ENCODE data around the gene C14orf132. TPM values are rescaled to one million over a fixed set of nuclear protein-coding genes. Genes with fewer than 3 reads are reported as not detected.

C14orf132 gene
- polyA plus RNA-seq, 1 donor (not counting 4 experiments of a cell fraction or from before 2014, with no cell fraction given) = 1.3 TPM

DNA sequence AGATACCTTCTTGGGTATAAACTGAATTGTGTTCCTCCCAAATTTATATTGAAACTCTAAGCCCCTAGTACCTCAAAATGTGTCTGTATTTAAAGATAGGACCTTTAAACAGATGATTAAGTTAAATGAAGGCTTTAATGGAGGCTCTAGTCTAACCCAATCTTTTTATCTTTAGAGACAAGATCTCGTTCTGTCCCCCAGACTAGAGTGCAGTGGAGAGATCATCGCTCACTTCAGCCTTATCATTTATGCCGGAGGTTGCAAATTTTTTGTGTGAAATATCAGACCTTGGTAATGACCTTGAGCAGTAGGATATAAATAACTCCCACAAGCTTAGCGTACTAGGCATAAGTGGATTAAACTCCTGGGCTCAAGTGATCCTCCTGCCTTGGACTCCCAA lies 81.8 kb downstream of the C14orf132 start:
- FAIRE-seq (no peak), DNase-seq (ENCODE audit: low read depth, low spot score) (no peak)
- Histone ChIP-seq H3K36me3 (ENCODE audit: control insufficient read depth in 2 of 2, extremely low read depth in 1 of 2, insufficient read depth in 2 of 2, low read length in 2 of 2) (no peaks in the 10 kb centered on the region), H3K27ac (ENCODE audit: control insufficient read depth, insufficient read depth, low read length) (no peak overlapping the region), H3K79me2 (ENCODE audit: control insufficient read depth, insufficient read depth, low read length) (no peaks in the 10 kb centered on the region), H3K4me2 (ENCODE audit: control insufficient read depth, extremely low read depth, insufficient read depth, low read depth, low read length) (no peak overlapping the region), H3K9me3 (ENCODE audit: control insufficient read depth, low read depth, low read length) (no peaks in the 10 kb centered on the region), H3K4me3 (ENCODE audit: control insufficient read depth in 2 of 3, extremely low read depth in 1 of 3, insufficient read depth in 2 of 3, low read depth in 1 of 3, low read length in 3 of 3) (no peak overlapping the region), H3K4me1 (ENCODE audit: control insufficient read depth, extremely low read depth, insufficient read depth, low read length) (no peaks in the 10 kb centered on the region), H3K9me1 (ENCODE audit: control insufficient read depth, extremely low read depth, insufficient read depth, low read length) (no peaks in the 10 kb centered on the region), H4K20me1 (ENCODE audit: control insufficient read depth, extremely low read depth, insufficient read depth, low read length) (no peaks in the 10 kb centered on the region), H3K27me3 (ENCODE audit: control insufficient read depth, extremely low read depth, insufficient read depth, low read length) (no peaks in the 10 kb centered on the region), H2AFZ (ENCODE audit: control insufficient read depth, low read length) (no peak overlapping the region), H3K9ac (ENCODE audit: control insufficient read depth, extremely low read depth, insufficient read depth, low read length) (no peak overlapping the region)
- no peak for TF ChIP-seq EZH2 (IDR thresholded peaks at IDR 0.05; ENCODE audit: low read length)
- TF ChIP-seq, protein P1, sequence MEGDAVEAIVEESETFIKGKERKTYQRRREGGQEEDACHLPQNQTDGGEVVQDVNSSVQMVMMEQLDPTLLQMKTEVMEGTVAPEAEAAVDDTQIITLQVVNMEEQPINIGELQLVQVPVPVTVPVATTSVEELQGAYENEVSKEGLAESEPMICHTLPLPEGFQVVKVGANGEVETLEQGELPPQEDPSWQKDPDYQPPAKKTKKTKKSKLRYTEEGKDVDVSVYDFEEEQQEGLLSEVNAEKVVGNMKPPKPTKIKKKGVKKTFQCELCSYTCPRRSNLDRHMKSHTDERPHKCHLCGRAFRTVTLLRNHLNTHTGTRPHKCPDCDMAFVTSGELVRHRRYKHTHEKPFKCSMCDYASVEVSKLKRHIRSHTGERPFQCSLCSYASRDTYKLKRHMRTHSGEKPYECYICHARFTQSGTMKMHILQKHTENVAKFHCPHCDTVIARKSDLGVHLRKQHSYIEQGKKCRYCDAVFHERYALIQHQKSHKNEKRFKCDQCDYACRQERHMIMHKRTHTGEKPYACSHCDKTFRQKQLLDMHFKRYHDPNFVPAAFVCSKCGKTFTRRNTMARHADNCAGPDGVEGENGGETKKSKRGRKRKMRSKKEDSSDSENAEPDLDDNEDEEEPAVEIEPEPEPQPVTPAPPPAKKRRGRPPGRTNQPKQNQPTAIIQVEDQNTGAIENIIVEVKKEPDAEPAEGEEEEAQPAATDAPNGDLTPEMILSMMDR (optimal IDR thresholded peaks at IDR 0.05 in 1 of 3, IDR thresholded peaks at IDR 0.05 in 1 of 3, conservative IDR thresholded peaks at IDR 0.05 in 1 of 3; ENCODE audit: extremely low read depth in 1 of 3, insufficient read depth in 2 of 3, low read length in 3 of 3) = no peak
- dilution Hi-C loops (cut with MboI; ENCODE audit: extremely low pct_ligation_motif_present, low sequenced_read_pairs) = no loop called here

DNA sequence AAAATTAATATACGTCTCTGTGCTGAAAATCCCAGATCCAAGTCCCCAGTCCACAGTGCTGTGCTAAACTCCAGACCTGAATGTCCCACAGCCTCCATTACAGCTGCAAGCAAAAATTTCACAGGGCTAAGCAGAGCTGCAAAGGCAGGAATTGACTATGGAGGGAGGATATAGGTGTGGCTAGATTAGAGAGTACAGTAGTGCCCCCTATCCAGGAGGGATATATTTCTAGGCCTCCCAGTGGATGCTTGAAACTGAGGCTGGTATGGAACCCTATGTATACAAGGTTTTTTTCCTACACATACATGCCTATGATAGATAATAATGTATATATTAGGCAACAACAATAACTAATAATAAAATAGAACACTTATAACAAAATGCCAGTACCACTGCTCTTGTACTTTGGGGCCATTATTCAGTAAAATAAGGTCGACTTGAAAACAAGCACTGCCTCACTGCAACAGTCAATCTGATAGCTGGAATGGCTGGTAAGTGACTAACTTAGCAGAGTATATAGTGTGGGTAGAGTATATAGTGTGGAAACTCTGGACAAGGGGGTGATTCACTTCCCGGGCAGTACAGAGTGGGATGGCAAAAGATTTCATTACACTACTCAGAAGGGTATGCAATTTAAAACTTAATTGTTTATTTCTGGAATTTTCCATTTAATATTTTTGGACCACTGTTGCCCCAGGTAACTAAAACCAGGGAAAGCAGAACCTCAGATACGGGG lies 82.7 kb downstream of the C14orf132 start:
- TF ChIP-seq, protein P1 (optimal IDR thresholded peaks at IDR 0.05 in 1 of 3, IDR thresholded peaks at IDR 0.05 in 1 of 3, conservative IDR thresholded peaks at IDR 0.05 in 1 of 3; ENCODE audit: extremely low read depth in 1 of 3, insufficient read depth in 2 of 3, low read length in 3 of 3) = no peak
- TF ChIP-seq EZH2 (IDR thresholded peaks at IDR 0.05; ENCODE audit: low read length) = no peak
- Histone ChIP-seq H3K27ac (ENCODE audit: control insufficient read depth, insufficient read depth, low read length) (no peak overlapping the region), H3K9me1 (ENCODE audit: control insufficient read depth, extremely low read depth, insufficient read depth, low read length) (no peaks in the 10 kb centered on the region), H3K79me2 (ENCODE audit: control insufficient read depth, insufficient read depth, low read length) (no peaks in the 10 kb centered on the region), H3K4me2 (ENCODE audit: control insufficient read depth, extremely low read depth, insufficient read depth, low read depth, low read length) (no peak overlapping the region), H3K9ac (ENCODE audit: control insufficient read depth, extremely low read depth, insufficient read depth, low read length) (no peak overlapping the region), H3K27me3 (ENCODE audit: control insufficient read depth, extremely low read depth, insufficient read depth, low read length) (no peaks in the 10 kb centered on the region), H4K20me1 (ENCODE audit: control insufficient read depth, extremely low read depth, insufficient read depth, low read length) (no peaks in the 10 kb centered on the region), H3K4me3 (ENCODE audit: control insufficient read depth in 2 of 3, extremely low read depth in 1 of 3, insufficient read depth in 2 of 3, low read depth in 1 of 3, low read length in 3 of 3) (no peak overlapping the region), H3K36me3 (ENCODE audit: control insufficient read depth in 2 of 2, extremely low read depth in 1 of 2, insufficient read depth in 2 of 2, low read length in 2 of 2) (no peaks in the 10 kb centered on the region), H3K9me3 (ENCODE audit: control insufficient read depth, low read depth, low read length) (no peaks in the 10 kb centered on the region), H3K4me1 (ENCODE audit: control insufficient read depth, extremely low read depth, insufficient read depth, low read length) (no peaks in the 10 kb centered on the region), H2AFZ (ENCODE audit: control insufficient read depth, low read length) (no peak overlapping the region)
- DNase-seq (ENCODE audit: low read depth, low spot score) (no peak), FAIRE-seq (no peak)
- dilution Hi-C loops (cut with MboI; ENCODE audit: extremely low pct_ligation_motif_present, low sequenced_read_pairs) = no loop called here

Measured in keratinocyte (primary cell).